Stimulated activated naive CD8-positive, alpha-beta T cell treated with anti-CD3 and anti-CD28 coated beads, Interleukin-15, Interleukin-2, amounts not matched to agents 100 ng/mL and 50 ng/mL, for 24 hours (primary cell): ENCODE results near the gene FBXL7.

Source experiments
- H3K27ac Mint-ChIP-seq: one replicate; pipeline ENCODE4 v1.8.0; 2021; ENCODE audit warnings: mild to moderate bottlenecking, mixed read lengths
- H3K27me3 Mint-ChIP-seq: one replicate; pipeline ENCODE4 v1.8.0; 2021; ENCODE audit warnings: mixed read lengths
- H3K36me3 Mint-ChIP-seq: one replicate; pipeline ENCODE4 v1.8.0; 2021; ENCODE audit warnings: low read depth, mixed read lengths
- H3K4me1 Mint-ChIP-seq: one replicate; pipeline ENCODE4 v1.8.0; 2021; ENCODE audit warnings: low read depth, mixed read lengths
- H3K4me3 Mint-ChIP-seq: one replicate; pipeline ENCODE4 v1.8.0; 2021; ENCODE audit warnings: mild to moderate bottlenecking, mixed read lengths
- H3K9me3 Mint-ChIP-seq: one replicate; pipeline ENCODE4 v1.8.0; 2021; ENCODE audit warnings: mixed read lengths

FBXL7 gene

GRCh38 chr5:15544039-15544438, 44.1 kb downstream of the FBXL7 start:
- Mint-ChIP-seq H3K4me1 (no peaks in the 10 kb centered on the region), H3K27me3 (no peaks in the 10 kb centered on the region), H3K4me3 (no peak overlapping the region)

GRCh38 chr5:15545082-15545481, 45.1 kb downstream of the FBXL7 start:
- Mint-ChIP-seq H3K9me3 (peaks cover 7% of the 10 kb centered on the region), H3K4me3 (no peak overlapping the region), H3K27me3 (no peaks in the 10 kb centered on the region), H3K4me1 (no peaks in the 10 kb centered on the region), H3K27ac (no peak overlapping the region), H3K36me3 (no peaks in the 10 kb centered on the region)

More at GRCh38 chr5:15544039-15544438, 44.1 kb downstream of the FBXL7 start:
- Mint-ChIP-seq H3K36me3 (no peaks in the 10 kb centered on the region), H3K9me3 (peaks cover 7% of the 10 kb centered on the region), H3K27ac (no peak overlapping the region)

GRCh38 chr5:15547261-15547839, 47.4 kb downstream of the FBXL7 start:
- H3K36me3 Mint-ChIP-seq, result no peaks in the 10 kb centered on the region
- H3K27ac Mint-ChIP-seq, result no peak overlapping the region
- H3K4me1 Mint-ChIP-seq, result no peaks in the 10 kb centered on the region
- no peaks in the 10 kb centered on the region for H3K27me3 Mint-ChIP-seq
- H3K4me3 Mint-ChIP-seq, result no peak overlapping the region
- H3K9me3 Mint-ChIP-seq, result peaks cover 6% of the 10 kb centered on the region

GRCh38 chr5:15549961-15550360, 50.0 kb downstream of the FBXL7 start:
- Mint-ChIP-seq H3K27ac (no peak overlapping the region), H3K27me3 (no peaks in the 10 kb centered on the region), H3K4me1 (no peaks in the 10 kb centered on the region), H3K9me3 (peaks cover 5% of the 10 kb centered on the region), H3K4me3 (no peak overlapping the region), H3K36me3 (no peaks in the 10 kb centered on the region)

DNA sequence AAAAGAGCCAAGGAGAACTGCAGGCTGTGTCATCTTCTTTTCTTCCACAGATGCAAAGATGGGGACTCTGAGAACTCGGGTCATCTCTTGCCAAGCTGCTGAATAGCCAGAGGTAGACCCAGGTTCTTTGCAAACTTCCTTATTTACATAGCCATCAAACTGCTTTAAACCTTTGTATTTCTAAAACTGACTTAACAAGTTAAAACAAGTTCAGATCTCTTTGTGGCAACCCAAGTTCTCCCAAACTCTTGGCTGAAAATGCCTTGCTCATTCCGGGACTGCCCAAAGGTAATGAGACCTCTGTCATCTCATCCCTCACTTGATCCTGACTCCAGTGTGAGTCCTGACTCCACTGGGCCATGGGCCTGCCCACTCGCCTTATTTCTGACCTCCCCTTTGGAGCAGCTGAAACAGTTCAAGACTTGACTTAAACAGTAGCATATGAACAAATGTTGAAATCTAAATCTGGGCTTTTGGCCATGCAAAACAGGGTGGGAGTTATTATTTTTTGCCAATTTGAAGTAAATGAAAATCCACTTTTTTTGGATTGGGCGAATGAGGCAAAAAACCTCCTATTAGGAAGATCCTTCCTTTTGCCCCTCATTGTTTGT, 50.6 kb downstream of the FBXL7 start:
- Mint-ChIP-seq H3K27me3 (no peaks in the 10 kb centered on the region), H3K27ac (no peak overlapping the region), H3K4me1 (no peaks in the 10 kb centered on the region), H3K4me3 (no peak overlapping the region), H3K9me3 (peaks cover 5% of the 10 kb centered on the region), H3K36me3 (no peaks in the 10 kb centered on the region)

GRCh38 chr5:15551113-15551504, 51.1 kb downstream of the FBXL7 start:
- Mint-ChIP-seq H3K36me3 (no peaks in the 10 kb centered on the region), H3K4me1 (no peaks in the 10 kb centered on the region), H3K27me3 (no peaks in the 10 kb centered on the region), H3K9me3 (peaks cover 5% of the 10 kb centered on the region), H3K4me3 (no peak overlapping the region), H3K27ac (no peak overlapping the region)

GRCh38 chr5:15554542-15554941, 54.6 kb downstream of the FBXL7 start:
- Mint-ChIP-seq H3K27ac (no peak overlapping the region), H3K4me1 (no peaks in the 10 kb centered on the region), H3K27me3 (no peaks in the 10 kb centered on the region), H3K4me3 (no peak overlapping the region), H3K36me3 (no peaks in the 10 kb centered on the region), H3K9me3 (peaks cover 5% of the 10 kb centered on the region)

DNA sequence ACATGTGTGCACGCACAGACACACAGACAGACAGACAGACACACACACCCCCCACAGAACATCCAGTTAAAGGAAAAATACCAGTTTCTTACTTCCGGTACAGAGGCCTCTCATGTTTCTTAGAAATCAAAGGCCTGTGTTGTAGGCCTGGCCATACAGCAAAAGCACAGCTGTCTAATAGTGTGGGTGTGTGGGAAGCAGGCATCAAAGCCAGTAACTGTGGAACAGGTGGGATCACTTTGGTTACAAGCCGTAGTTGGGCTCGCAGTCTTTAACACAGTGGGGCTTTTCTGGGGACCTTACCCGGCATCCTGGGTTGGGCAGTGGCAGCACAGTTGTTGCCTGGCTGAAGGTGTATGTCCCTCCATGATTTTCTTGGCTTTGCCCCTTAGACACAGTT, 55.2 kb downstream of the FBXL7 start:
- no peaks in the 10 kb centered on the region for H3K4me1 Mint-ChIP-seq
- H3K27me3 Mint-ChIP-seq, result no peaks in the 10 kb centered on the region
- H3K27ac Mint-ChIP-seq, result no peak overlapping the region
- no peak overlapping the region for H3K4me3 Mint-ChIP-seq
- peaks cover 5% of the 10 kb centered on the region for H3K9me3 Mint-ChIP-seq
- no peaks in the 10 kb centered on the region for H3K36me3 Mint-ChIP-seq

- Mint-ChIP-seq H3K4me3 (no peak overlapping the region), H3K9me3 (no peaks in the 10 kb centered on the region), H3K36me3 (no peaks in the 10 kb centered on the region), H3K4me1 (no peaks in the 10 kb centered on the region), H3K27me3 (no peaks in the 10 kb centered on the region), H3K27ac (no peak overlapping the region)
Observed at GRCh38 chr5:15558240-15558639, 58.3 kb downstream of the FBXL7 start.

- Mint-ChIP-seq H3K27ac (no peak overlapping the region), H3K36me3 (no peaks in the 10 kb centered on the region), H3K4me1 (no peaks in the 10 kb centered on the region), H3K27me3 (no peaks in the 10 kb centered on the region), H3K9me3 (no peaks in the 10 kb centered on the region), H3K4me3 (no peak overlapping the region)
Observed at GRCh38 chr5:15558681-15559080, 58.7 kb downstream of the FBXL7 start.

GRCh38 chr5:15560421-15560820, 60.4 kb downstream of the FBXL7 start:
- Mint-ChIP-seq H3K36me3 (no peaks in the 10 kb centered on the region), H3K27ac (no peak overlapping the region), H3K4me1 (no peaks in the 10 kb centered on the region), H3K4me3 (no peak overlapping the region), H3K9me3 (no peaks in the 10 kb centered on the region), H3K27me3 (no peaks in the 10 kb centered on the region)

DNA sequence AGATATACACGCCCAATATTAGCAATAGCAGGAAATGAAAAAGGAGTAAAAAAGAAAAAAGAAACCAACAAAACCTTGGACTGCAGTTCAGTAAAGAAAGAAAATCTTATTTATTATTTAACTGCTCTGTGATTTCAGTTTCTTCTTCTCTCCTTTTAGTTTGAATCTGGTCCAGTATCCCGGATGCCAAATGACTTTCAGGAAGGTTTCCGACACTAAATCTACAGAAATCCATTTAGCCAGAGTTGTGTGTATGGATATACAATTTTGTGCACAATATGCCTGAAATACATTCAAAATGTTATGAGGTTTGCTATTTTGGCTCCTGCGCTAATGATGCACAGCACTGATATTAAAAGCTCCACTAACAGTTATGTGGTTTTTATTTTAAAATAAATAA, 64.5 kb downstream of the FBXL7 start:
- Mint-ChIP-seq H3K27ac (no peak overlapping the region), H3K9me3 (no peaks in the 10 kb centered on the region), H3K36me3 (no peaks in the 10 kb centered on the region), H3K4me1 (no peaks in the 10 kb centered on the region), H3K27me3 (no peaks in the 10 kb centered on the region), H3K4me3 (no peak overlapping the region)

DNA sequence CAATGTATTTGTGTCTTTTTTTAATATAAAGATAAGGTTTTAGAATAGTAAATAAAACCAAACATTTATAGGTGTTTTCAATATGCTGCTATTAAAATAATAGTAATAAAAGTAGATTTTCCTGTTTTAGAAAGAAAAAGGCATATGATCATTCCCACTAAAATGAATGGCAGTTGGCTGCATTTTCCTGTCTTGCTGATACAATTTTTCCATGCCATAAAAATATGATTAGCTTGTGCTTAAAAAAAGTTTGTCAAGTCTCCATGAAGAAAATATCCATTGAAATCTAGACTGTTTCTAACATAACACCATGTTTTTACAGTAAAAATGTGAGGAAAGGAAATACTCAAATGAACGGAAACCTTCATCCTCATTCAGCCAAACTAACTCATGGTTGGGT, 65.0 kb downstream of the FBXL7 start:
- no peak overlapping the region for H3K4me3 Mint-ChIP-seq
- H3K36me3 Mint-ChIP-seq, result no peaks in the 10 kb centered on the region
- H3K27me3 Mint-ChIP-seq, result no peaks in the 10 kb centered on the region
- no peaks in the 10 kb centered on the region for H3K9me3 Mint-ChIP-seq
- H3K4me1 Mint-ChIP-seq, result no peaks in the 10 kb centered on the region
- no peak overlapping the region for H3K27ac Mint-ChIP-seq

GRCh38 chr5:15566306-15566705, 66.3 kb downstream of the FBXL7 start:
- Mint-ChIP-seq H3K4me1 (no peaks in the 10 kb centered on the region), H3K27me3 (no peaks in the 10 kb centered on the region), H3K36me3 (no peaks in the 10 kb centered on the region), H3K9me3 (no peaks in the 10 kb centered on the region), H3K4me3 (no peak overlapping the region), H3K27ac (no peak overlapping the region)

GRCh38 chr5:15566789-15567188, 66.8 kb downstream of the FBXL7 start:
- H3K27ac Mint-ChIP-seq, result no peak overlapping the region
- H3K4me3 Mint-ChIP-seq, result no peak overlapping the region
- no peaks in the 10 kb centered on the region for H3K27me3 Mint-ChIP-seq
- no peaks in the 10 kb centered on the region for H3K9me3 Mint-ChIP-seq
- H3K4me1 Mint-ChIP-seq, result no peaks in the 10 kb centered on the region
- no peaks in the 10 kb centered on the region for H3K36me3 Mint-ChIP-seq

DNA sequence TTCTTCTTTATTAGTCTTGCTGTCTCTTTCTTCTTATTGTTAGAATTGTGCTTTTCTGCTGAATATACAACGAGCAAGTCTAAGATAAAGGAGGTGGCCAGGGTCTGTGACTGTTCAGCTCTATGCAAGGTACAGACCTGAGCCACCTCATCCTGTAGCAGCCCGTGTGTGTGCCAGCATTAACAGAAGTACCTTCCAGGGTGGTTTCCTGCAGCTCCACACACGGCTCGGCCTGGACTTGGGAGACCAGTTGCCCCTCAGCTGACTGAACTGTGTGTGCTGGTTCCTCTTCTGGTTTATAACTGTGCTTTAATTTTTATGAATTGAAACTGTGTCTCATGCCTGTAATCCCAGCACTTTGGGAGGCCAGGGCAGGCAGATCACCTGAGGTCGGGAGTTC, 70.5 kb downstream of the FBXL7 start:
- Mint-ChIP-seq H3K36me3 (no peaks in the 10 kb centered on the region), H3K27ac (no peak overlapping the region), H3K4me3 (no peak overlapping the region), H3K27me3 (no peaks in the 10 kb centered on the region), H3K4me1 (no peaks in the 10 kb centered on the region), H3K9me3 (no peaks in the 10 kb centered on the region)
